HG03103 (cell line): ENCODE measurements around the gene IL7R.
"Not testable (repeated sequence)": the region's sequence is repeated elsewhere in the genome, so short reads cannot be mapped to it uniquely, and the experiment has no call there.

Source experiments
- ATAC-seq: cut with Tn5 transposase; IDR thresholded peaks from one replicate; pipeline ENCODE4 v1.9.1; 2021; ENCODE audit warnings: low read depth; ENCODE audit not compliant: unreplicated experiment

Gene IL7R

DNA sequence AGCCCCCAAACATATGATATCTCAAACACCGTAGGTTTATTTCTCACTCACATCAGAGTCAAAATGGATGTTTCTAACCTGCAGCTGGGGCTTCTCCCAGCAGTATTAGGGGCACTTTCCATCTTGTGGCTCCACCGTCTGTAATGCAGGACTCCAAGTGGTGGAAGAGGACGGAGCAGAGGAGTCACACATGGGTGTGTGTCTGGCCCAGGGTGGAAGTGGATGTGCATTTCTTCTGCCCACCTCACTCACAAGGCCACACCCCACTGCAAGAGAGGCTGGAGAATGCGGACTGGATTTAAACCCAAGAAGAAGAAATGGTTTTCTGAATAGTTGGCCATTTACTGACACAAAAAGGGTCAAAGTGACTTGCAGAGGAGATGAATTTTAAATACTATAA lies 13.9 kb downstream of the IL7R start:
- no peak for ATAC-seq

DNA sequence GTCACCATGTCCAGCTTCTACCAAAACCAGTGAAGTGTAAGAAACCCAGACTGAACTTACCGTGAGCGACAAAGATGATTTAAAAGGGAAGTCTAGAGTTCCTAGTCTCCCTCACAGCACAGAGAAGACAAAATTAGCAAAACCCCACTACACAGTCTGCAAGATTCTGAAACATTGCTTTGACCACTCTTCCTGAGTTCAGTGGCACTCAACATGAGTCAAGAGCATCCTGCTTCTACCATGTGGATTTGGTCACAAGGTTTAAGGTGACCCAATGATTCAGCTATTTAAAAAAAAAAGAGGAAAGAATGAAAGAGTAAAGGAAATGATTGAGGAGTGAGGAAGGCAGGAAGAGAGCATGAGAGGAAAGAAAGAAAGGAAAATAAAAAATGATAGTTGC lies 19.8 kb downstream of the IL7R start:
- ATAC-seq = no peak

GRCh38 chr5:35876922-35877321 lies 20.2 kb downstream of the IL7R start:
- ATAC-seq = no peak

- no peak for ATAC-seq
Measured at GRCh38 chr5:35877655-35878054, 21.0 kb downstream of the IL7R start.

DNA sequence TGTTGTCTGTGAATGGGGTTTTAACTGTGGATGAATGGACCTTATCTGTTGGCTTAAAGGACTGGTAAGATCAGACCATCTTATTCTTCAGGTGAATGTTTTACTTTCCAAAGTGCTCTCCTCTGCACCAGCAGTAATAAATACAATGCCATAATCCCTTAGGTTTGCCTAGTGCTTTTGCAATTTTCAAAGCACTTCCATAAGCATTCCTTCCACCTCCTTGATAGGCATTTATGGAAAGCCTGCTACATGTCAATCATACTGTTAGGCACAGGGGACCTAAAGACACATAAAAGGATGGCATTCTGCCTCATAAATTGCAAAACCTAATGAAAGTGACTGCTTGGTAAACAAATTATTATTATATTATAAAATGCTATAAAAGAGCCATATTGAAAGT lies 21.4 kb downstream of the IL7R start:
- ATAC-seq = no peak

GRCh38 chr5:35879096-35879495 lies 22.4 kb downstream of the IL7R start:
- no peak for ATAC-seq

DNA sequence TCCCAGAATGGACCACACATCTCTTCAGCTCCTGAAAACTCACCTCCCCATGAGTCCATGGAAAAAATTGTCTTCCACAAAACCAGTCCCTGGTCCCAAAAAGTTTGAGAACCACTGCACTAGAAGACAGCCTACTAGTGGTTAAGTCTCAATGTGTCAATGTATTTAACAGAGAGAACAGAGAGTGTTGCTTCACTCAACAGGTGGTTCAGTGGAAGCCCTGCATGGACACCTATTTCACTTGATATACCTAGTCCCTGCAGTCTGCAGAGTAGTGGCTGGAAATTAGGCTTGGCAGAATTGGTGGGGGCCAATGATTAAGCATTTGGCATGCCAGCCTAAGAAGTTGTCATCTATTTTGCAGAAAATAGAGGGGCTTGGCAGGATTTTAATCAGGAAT lies 23.0 kb downstream of the IL7R start:
- no peak for ATAC-seq

GRCh38 chr5:35880156-35880555 lies 23.5 kb downstream of the IL7R start:
- ATAC-seq = no peak

- no peak for ATAC-seq
Measured at GRCh38 chr5:35881758-35882157, 25.1 kb downstream of the IL7R start.

DNA sequence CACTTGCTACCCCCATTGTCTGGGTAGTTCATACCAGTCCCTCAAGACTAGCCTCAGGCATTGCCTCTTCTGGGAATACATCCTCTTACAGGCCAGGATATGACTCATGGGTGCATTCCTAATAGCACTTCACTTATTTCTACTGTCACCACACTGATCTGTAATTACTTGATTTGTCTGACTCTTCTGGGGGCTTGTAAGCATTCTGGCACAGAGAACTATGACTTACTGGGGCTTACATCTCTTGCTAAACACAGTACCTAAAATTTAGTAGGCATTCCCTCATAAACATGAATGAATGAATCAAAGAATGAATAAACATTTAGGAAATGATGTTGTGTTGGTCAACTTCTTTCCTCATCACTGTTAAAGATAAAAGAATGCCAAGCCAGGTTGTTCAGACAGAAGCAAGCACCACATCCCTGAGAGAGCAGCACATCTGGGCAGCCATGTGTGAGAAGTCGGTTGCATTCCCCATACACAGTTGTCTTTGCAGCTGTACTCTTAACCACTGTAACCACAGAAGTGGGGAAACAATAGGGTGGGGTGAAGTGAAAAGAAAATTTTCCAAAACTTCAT lies 27.6 kb downstream of the IL7R start:
- peak; percentile 74 for ATAC-seq

DNA sequence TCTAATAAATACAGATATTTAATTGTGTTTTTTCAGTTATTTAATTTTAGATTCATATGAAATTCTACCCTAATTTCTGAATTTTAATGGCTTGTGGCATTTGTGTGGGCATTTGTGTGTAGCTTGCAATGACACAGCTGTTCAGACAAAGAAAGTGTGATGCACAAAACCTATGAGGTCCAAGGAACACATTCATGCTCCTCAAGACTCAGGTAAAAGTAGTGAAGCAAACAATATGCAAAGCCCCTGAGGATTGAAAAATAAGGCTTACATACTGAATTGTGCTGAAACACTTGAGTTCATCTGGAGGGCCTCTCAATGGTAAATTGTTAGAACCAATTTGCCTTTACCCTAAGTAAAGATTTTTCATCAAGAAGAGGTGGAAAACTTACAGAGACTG lies 28.1 kb downstream of the IL7R start:
- ATAC-seq = peak; percentile 28

GRCh38 chr5:35886381-35886780 lies 29.7 kb downstream of the IL7R start:
- no peak for ATAC-seq

DNA sequence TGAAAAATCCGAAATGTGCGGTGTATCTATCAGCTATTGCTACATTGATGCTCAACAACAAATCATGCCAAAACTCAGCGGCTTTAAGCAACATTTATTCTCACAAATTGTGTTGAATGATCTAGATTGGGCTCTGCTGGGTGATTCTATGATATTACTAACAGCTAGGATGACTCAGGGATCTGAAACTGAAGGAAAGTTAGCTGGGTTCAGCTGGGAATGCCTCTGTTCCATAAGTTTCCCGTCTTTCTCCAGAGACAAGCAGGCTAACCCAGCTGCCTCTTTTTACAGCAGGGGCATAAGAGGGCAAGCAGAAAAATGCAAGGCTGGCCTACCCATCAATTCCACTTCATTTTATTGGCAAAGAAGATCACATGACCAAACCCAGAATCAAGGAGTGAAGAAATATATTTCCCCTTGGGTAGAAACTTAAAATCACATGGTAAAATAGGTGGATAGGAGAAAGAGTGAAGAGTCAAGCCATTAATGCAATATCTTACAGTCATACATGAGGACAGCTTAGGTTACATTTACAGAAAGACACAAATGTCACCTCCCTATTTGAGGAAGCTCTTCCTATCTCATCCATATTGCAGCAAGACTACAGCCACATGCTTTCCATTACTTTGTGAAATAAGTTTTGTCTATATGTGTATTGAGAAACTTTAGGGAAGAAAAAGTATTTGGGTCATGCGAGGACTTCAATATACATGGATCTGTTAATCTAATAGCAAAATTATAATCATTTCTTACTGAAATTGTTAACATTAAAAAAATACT lies 30.8 kb downstream of the IL7R start:
- ATAC-seq = no peak

DNA sequence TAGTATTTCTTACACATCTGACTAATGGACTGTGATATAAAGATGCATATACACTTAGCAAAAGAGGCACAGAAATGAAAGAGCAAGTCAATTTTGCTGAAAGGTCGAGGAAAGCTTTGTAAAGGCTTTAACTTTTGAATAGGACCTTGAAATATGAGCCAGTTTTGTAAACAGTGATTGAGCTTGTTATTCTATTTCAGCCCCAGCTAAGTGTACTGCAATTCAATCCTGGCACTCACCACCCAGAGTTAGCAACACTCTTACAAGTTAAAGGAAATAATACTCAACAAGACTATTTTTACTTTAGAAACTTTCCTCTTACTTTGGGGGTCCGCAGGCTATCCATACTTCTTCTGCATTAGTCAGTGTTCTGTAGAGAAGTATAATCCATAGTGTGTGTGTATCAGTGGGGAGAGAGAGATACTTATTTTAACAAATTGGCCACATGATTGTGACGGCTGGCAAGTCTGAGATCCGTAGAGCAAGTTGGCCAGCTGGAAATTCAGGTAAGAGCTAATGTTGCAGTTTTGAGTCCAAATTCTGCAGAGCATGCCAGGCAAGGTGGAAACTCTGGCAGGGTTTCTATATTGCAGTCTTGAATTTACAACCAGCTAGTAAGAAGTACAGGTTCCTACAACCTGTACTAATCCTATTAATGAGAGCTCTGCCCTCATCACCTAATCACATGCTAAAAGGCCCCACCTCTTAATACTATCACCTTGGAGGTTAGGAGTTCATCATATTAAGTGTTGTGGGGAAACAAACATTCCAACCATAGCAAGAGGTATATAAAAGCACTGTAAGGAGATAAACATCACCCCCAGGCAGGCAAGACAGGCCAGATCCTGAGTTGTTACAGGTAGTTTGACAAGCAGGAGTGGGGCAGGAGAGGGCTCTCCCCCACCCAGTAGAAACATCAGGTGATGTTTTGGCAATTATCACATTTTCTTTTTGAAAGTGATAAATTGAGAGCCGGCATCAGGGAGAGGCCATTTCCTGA lies 33.6 kb downstream of the IL7R start:
- ATAC-seq = no peak

DNA sequence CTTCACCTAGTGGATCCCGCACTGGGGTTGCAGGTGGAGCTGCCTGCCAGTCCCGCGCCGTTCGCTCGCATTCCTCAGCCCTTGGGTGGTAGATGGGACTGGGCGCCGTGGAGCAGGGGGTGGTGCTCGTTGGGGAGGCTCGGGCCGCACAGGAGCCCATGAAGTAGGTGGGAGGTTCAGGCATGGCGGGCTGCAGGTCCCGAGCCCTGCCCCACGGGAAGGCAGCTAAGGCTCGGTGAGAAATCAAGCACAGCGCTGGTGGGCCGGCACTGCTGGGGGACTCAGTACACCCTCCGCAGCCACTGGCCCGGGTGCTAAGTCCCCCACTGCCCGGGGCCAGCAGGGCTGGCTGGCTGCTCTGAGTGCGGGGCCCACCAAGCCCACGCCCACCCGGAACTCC lies 36.1 kb downstream of the IL7R start:
- not testable (repeated sequence) for ATAC-seq

DNA sequence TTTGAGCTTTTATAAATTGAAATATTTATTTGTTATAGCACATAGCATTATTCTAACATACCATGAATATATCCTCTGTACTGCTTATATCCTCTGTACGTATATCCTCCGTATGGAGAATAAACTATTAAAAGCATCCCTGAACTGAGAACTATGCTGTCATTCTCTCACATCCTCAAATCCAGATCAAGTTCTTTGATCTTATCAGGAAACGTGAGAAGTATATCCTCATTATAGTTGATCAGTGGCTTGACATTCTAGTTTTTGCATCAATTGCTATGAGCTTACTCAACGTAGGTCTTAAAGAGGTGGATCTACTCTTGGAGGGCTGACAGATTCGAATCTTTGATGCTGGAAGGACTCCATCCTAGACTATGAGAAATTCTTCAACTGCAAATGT lies 37.4 kb downstream of the IL7R start:
- ATAC-seq = no peak

DNA sequence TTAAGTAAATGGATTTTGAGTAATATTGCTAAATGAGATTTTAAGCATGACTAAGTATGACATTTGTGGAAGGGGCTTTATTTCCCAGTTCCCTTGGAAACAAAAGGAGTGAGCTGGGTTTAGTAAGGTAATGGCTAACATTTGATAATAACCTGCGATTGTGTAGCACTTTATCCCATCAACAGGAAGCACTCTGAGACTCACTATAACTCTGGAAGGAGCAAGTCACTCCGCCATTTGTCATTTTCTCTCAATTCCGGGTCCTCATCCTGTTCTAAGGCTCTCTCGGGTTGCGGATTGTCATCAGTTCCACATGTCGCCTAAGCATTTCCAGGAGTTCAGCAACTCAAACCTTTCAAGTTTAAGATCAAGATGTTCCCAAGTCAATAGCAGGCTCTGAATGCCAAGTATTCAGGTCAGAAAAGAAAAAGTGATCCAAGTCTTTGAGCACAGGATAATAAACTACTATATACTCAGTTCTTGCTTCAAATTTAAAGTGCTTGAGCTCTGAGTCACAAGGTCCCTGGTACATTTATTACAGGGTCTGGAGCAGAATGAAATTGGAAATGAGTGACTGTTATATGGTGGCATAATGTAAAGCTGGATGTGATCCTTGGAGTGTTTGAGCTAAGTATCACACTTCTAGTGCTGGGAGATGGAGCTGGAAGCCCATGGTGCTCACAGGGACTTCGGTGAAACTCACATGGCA lies 42.4 kb downstream of the IL7R start:
- no peak for ATAC-seq

DNA sequence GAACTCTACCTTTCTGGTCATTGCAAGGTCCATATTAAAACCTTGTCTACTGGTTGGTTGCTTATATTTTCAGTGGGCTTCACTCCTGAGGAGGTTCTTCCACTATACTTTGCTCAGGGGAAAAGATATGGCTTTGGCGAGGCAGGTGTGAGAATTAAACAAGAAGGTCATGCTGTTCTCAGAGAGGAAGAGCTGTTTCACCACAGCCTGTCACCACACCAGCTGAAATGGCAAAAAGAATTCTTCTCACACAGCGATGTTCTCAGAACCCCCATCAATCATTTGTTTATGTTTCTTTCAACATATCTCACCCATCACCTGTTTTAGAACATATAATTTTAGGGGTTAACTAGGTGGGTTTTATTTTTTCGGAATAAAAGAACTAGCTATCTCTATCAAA lies 43.1 kb downstream of the IL7R start:
- ATAC-seq = no peak

GRCh38 chr5:35900972-35901695 lies 44.4 kb downstream of the IL7R start:
- ATAC-seq = no peak

DNA sequence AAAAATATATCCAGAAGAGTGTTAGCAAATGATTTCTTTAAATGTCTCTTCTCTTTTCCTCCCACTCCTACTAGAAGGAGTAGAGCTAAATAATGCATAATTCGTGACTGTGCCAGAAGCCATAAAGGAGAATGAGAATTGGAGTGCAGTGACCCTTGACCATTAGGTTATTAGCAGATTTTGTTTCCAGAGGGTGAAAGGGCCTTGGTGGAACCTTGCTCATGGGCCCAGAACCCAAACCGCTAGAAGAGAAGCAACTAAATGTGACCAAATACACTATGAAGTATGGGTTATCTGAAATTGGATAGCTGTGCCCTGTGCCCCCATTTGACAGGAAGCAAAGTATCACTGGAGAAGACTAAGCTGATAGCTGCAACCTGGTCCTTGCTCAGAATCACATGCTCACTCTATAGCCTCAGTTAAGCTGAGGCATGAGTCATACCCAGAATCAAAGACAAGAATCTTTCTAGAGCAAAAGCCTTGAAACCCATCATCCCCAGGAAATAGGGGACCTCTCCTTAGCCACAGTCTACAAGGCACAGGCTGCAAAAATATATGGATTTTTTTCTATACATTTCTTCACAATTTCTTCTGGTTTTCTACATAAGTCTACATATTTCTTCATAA lies 45.5 kb downstream of the IL7R start:
- ATAC-seq = peak; percentile 65
